DMS79 treated with DMSO at 0.1 percent for 48 hours (cell line): ENCODE measurements around the gene ZNF343.

Experiments
- DNase-seq: peaks from one replicate; lab custom pipeline; 2025; lab: John Stamatoyannopoulos, UW

ZNF343 gene

DNA sequence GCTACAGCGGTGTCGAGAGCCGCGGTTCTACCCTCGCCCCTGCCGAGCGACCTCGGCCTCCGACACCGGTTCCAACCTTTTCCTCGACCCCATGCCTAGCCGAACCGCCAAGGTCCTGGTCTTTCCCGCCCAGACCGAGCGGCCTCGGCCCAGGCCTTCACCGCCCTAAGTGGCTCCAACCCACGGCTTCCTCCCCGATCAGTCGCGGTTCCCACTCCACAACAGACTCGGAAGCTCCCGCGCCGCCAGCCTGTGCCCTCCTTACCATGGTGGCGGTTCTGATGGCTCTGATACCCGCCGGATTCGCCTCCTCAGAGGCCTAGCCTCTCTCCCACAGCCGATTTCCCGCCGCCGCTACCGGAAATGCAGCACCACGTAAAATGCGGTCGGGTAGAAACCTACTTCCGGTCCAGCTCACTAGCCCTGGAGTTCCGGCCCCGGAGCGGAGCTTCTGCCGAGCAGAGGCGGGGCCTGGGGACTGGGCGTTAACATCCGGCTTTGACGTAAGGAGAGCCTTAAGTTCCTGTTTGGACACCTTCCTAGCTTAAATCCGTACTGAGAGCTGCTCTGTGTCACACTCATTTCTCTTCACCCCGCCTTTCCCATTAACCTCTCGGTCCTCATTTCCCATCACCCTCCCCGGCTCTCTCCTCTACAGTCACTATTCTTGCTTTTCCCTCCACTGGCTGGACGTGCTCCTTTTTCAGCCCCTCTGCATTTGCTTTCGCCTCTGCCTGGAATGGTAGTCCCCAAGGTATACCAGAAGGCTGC lies 38.1 kb downstream of the ZNF343 start, which contains the start of gene SNRPB:
TSS of gene SNRPB (minus strand) at position 367 of the 771 bp plus-strand sequence. CDS start at position 268, 99 bp downstream.
- DNase-seq, result peak; percentile 96

DNA sequence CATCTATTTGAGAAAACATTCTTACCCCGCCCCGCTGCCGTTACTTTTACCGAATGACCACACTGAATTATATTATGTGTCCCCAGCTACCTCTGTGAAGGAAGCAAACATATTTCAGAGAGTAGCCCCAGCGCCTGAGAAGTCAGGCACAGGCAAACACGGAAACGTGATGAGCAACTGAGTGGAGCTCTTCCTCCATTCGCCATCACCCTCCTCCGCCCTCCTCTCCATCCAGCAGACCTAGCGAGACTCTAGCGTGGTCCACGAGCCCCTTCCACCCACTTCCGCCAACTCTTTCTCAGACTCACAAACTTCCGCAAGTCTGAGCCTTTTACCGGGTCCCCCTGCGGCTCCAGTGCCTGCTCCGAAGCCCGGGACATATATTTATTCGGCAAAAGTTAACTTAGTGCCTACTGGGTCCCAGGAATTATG lies 38.7 kb downstream of the ZNF343 start:
- peak; percentile 30 for DNase-seq

DNA sequence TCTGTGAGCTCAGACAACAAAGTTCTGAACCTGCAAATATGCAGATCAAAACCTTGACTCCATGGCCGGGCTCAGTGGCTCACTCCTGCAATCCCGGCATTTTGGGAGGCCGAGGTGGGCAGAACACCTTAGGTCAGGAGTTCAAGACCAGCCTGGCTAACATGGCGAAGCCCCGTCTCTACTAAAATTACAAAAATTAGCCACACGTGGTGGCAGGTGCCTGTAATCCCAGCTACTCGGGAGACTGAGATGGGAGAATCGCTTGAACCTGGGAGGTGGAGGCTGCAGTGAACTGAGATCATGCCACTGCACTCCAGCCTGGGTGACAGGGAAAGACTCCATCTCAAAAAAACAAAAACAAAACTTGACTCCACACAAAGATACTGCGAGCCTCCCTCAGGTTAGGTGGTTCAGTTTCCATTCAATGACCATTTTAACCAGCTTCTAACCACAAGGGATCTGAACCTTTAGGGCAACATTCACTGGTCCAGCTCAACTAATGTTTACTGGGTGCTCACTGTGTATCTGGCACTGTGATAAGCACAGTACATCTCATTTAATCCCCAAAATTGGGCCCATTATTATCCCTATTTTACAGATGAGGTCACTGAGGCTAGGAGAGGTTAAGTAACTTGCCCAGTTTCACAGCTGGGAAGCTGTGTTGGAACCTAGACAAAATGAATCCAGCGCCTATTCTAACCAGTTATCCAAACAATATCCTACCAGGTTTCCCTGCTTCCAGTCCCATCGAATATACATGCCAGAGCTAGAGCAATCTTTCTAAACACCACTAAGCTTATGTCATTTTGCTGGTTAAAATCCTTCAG lies 39.9 kb downstream of the ZNF343 start:
- DNase-seq, result no peak

DNA sequence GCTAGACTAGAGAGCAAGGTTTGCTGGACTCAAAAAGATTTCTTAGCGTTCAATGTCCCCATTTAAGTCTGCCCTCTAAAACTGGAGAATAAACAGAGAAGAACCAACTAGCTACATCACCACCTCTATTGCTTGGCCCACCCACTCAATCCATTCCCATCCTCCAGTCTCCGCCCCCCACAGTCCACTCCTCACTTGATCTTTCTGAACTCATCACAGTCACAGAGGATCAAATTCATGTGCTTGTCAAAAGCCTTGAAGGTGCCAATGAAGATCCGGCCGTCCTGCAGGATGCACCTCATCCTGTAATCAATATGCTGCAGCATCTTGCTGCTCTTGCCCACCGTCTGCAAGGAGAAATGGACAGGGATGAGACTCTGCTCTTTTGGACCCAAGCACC lies 41.3 kb downstream of the ZNF343 start:
- DNase-seq, result no peak

DNA sequence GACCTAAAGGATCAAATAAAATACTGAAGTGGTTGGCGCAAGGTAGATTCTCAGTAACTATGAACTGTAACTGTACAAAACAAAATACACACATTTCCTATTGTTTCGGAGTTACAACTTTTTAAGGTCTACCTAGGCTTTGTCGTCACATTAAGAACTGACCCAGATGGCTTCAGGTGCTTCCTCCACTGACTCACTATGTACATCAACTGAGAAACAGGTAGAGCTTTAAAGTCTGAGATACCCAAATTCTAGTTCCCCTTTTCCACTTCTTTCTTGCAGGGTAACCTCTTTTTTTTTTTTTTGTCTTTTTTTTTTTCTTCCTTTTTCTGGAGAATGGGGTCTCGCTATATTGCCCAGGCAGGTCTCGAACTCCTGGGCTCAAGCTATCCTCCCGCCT lies 43.6 kb downstream of the ZNF343 start:
- DNase-seq, result no peak

DNA sequence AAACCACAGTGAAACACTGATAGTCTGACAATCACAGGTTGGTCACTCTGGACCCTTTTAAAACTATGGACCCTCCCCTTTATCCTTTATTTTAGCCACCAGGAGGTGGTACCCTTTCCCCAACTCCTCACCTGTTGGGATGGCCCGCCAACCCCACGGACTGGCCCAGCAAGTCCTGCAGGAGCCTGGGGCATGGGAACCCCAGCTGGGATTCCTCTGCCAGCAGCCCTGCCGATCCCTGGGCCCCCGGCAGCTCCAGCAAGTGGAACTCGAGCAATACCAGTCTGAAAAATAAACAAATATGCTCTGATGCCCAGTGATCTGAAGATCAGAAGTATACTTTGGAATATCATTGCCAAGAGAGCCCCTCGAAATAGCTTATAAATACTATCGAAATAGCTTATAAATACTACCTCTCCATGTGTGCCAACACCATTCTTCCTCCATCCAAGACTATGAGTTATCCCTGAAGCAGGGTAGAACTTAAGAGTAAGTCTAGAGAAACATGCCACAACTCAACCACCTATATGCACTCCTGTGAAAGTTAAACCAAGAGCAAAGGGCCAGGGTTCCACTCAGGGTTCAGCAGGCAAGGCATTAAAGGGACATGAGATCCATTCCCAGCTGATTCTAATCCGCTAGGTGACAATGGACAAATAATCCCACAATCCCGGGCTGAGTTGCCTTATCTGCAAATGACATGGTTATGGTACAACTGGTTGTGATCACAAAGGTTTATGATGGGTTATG lies 44.9 kb downstream of the ZNF343 start:
- DNase-seq, result no peak

DNA sequence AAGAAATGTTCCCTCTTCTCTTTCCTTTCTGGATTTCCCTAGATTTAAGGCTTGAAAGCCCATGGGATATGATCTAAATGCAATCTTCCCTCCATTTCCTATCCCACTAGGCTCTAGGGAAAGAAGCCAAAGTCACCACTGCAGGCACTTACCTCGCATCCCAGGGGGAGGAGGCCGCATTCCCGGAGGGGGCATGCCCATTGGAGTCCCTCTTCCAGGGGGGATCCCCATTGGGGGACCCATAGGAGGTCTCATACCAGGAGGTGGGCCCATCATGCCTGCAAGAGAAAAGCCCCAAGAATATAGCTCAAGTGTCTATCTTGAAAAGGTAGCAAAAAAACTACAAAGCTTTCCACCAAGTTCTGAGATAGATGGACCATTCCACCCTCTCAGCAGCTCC lies 46.2 kb downstream of the ZNF343 start:
- no peak for DNase-seq

DNA sequence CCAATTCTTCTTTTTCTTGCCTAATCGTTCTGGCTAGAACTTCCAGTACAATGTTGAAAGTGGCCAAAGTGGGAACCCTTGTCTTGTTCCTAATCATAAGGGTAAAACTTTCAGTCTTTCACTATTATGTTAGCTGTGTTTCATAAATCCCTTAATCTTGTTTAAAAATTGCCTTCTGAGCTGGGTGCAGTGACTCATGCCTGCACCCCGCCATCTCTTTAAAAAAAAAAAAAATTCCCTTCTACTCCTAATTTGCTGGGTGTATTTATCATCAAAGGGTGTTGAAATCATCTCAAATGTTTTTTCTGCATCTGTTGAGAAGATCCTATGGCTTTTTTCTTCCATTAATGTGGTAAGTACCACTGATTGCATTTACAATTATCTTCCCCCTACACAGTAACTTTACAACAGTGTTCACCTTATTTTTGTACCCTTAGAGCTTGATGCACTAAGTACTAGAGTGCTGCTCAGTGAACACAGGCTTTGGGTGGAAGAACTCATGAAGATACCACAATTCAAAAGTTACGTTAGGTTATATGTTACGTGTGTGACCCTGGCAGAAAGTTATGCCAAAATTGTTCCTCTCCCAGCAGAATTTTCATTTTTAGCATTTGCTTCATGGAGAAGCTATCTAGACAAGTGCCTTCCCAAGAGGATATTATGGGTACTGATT lies 47.8 kb downstream of the ZNF343 start:
- no peak for DNase-seq

DNA sequence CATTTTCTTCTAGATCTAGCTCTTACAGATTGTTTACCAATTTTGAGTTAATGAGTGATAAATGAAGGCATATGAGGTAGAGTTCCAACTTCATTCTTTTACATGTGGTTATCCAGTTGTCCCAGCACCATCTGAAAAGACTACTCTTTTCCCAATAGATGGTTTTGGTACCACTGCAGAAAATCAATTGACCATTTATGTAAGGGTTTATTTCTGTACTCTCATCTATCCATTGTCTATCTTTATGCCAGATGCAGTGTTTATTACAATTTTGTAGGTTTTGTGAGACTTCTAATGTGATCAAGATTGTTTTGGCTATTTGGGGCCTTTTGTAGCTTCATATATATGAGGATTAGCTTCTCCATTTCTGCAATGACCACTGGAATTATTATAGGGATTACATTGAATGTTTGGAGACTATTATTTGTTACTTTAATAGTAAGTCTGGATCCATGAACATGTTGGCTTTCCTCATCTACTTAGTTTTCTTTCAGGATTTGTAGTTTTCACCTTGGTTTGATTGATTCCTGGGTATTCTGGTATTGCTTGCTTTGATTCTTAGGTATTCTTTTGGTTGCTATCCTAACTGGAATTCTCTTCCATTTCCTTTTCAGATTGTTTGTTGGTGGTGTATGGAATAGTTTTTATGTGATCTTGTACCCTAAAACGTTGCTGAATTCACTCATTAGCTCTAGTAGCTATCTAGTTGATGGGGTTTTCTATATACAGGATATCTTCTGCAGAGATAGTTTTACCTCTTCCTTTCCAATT lies 48.5 kb downstream of the ZNF343 start:
- DNase-seq, result no peak

DNA sequence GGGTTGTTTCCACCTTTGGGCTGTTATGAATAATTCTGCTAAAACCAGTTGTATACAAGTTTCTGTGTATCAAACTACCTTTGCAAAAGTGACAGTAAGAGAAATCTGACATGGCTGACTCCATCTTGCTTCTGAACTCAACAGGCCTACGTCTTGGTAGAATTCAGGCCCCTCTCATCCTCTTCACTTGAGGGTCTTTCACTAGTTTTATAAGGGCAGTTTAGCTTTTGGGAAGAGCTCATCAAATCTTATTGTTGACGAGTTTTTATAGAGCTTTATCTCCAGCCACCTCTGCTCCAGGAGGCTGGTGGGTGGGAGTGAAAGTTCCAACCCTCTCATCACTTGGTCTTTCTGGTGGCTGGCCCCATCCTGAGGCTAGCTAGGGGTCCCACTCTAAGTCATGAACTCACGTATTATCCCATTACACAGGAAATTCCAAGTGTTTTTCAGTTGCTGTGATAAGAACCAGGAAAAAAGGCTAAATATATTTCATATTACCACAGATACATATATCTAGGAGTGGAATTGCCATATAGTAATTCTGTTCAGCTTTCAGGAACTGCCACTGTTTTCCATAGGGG lies 49.7 kb downstream of the ZNF343 start:
- no peak for DNase-seq

DNA sequence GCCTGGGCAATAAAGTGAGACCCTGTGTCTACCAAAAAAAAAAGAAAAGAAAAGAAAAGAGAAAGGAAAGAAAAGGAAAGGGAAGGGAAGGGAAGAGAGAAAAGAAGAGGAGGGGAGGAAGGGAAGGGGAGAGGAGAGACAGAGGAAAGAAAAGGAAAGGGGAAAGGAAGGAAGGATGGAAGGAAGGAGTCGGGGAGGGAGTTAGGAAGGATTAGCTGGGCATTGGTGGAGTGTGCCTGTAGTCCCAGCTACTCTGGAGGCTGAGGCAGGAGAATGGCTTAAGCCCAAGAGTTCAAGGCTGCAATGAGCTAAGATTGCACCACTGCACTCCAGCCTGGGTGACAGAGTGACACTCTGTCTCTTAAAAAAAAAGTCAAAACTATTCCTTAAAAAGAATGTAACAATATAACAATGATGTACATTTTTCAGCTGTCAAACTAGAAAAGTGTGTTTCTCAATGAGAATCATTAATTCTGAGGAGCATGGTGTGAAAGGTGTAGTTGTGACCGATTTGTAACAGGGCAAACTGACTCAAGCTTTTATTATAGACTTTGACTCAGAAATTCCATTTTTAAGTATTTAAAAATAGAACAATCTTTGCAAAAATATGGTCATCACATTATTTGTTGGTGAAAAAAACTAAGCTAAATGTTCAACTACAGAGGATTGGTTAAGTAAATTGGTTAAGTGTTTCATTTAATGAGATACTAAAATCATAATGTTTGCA lies 52.8 kb downstream of the ZNF343 start:
- no peak for DNase-seq

DNA sequence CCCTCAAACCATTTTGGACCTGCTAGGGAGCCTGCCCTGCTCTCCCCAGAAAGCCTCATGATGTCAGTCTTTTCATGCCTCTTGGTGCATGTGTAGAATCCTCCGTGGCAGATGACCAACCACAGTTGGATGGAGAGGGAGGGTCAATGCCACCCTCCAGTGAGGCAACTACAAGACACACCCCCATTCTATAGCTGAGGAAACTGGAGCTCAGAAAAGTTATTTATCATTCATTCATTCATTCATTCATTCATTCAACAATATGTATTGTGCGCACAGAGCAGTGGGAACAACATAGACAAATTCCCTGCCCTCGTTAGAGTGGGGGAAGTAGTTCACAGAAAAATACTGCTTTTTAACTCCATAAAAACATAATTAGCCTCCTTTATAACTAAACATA lies 54.9 kb downstream of the ZNF343 start:
- DNase-seq, result no peak

DNA sequence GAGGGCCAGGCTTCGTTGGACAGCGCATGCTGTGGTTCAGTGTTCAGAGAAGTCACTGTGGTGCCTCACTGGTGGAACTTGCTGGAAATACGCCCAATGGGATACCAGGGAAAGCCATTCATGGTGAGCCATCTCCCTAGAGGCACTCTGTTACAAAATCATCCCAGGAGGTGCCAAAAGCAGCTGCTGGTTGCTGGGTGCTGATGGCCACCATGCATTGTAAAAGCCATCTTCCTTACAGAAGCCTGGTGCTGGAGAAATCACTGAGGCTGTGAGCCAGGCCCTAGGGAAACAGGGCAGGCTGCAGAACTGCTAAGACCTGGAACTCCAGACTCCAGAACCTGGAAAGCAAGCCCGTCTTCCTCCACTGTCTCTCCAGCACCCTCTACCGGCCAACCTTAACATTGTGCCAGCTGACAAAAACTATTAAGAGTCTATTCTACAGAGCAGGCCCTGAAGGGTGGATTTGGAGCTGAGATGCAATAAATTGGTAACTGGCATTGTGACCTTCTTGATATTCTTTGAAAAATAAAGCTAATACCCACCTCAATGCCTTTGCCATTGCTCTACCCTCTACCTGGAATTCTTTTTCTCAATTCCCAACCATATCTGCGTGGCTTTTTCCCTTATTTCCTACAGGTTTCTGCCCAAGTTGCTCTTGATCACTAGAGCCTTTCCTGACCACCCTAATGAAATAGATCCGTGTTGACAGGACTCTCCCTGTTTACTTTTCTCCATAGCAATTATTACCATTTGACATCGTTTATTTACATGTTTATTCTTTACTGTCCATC lies 56.6 kb downstream of the ZNF343 start:
- peak; percentile 17 for DNase-seq

DNA sequence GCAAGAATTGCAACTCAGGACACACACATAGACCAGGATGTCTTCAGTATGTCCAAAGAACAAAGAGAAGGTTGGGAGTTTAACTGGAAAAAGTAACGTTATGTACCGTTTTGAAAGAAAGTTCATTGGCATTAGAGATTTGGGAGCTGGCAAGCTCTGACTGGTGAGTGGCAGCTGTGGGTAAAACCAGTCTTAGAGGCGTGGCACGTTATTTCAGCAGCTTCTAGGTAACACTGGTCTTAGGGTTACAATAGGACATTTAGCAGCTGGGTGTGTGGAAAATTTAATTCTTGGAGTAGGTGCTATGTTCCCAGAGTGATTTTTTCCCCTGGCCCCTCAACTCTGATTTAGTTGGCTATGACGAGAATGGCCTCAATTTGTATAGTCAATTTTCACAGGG lies 57.3 kb downstream of the ZNF343 start:
- no peak for DNase-seq

DNA sequence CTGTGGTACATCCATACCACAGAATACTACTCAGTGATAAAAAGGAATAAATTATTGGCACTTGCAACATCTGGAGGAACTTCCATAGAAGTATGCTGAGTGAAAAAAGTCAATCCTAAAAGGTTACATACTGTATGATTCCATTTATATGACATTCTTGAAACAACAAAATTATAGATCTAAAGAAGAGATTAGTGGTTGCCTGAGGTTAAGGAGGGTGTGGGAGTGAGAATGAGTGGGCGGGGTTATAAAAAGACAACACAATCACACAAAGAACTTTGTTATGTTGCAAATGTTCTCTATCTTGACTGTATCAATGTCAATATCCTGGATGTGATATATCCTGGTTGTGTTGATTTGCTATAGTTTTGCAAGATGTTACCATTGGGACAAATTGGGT lies 59.3 kb downstream of the ZNF343 start:
- DNase-seq, result no peak

DNA sequence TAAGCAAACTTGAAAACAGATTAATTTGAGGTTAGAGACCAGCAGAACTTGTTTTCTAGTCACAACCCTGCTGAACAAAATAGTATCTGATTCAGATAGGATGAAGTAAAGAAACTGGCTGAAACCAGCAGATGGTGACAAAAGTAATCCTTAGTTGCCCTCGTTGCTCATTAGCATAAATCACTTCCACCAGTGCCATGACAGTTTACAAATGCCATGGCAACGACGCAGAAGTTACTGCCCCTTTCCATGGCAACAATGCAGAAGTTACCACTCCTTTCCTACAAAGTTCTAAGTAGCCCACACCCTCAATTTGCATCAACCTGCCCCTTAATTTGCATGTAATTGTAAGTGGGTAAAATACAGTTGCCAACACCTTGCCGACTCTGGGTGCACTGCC lies 61.9 kb downstream of the ZNF343 start:
- DNase-seq, result no peak
